AML-193 (cell line): ENCODE measurements around the gene PARD3B.

Source experiments
- DNase-seq, 2 experiments: peaks; one replicate each; lab custom pipeline; 2025; lab: John Stamatoyannopoulos, UW

The PARD3B gene

DNA sequence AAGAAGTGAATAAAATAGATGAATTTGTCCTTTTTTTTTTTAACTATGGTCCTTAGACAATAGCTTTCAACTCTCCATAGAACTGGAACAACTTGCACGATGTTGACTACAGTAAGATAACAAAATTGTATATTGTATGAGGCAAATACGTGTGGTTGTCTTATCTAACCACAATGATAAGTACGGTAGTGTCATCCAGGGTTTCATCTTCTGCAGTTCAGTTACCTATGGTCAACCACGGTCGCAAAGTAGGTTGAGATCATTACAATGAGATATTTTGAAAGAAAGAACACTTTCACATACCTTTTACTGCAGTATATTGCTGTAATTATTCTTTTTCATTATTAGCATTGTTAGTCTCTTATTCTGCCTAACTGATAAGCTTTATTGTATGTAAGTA is 295.2 kb downstream of the PARD3B start:
- no peak for DNase-seq

DNA sequence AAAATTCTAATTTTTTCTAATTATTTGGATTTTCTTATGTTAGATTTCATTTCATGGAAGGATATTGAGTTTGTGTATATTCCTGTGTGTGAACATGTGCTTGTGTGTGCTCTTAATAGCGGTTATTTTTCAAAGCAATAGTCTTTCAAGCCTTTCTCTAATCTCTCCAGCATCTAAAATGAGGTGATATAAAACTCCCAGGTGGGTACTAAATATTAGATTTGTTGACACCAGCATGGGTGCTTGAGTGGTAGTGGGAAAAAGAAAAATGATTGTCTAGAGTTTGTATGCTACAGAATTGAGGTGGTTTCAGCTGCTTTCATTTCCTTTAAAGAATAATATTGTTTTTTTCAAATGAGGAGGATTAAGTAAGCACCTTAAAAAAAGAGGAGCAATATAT is 296.8 kb downstream of the PARD3B start:
- no peak for DNase-seq

- no peak for DNase-seq
Measured at GRCh38 chr2:204842661-204843485, 297.6 kb downstream of the PARD3B start.

DNA sequence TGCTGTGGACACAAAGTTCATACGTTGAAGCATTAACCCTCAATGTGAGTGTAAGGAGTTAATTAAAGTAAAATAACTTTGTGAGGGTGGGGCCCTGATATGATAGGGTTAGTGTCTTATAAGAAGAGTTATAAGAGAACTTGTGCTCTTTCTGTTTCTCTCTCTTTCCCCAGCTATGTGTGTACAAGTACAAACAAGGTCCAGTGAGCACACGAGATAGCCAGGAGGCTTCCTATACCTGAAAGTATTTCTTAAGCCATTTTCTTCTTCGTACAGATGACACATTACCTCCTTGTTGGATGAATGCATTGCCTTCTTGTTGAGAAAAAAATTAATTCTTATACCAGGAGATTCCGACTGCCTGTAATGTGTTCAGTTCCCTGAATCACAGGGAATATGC is 301.2 kb downstream of the PARD3B start:
- DNase-seq: no peak

DNA sequence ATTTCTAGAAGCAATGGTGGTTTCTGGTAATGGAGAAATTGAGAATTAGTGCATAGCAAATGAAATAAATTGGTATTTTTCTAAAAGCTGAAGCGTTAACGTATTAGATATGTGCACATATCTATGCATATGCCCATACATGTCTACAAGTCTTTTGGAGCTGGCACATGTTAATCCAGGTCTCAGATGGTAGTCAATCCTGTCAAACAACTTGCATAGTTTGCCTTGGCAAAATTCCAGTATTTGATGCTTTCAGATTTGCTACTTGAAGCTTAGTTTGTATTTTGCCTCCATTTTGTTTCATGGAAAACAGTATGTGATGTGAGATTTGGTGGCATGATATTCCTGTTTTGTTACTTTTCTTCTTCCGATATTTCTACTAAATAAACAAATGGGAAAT is 304.6 kb downstream of the PARD3B start:
- no peak for DNase-seq

GRCh38 chr2:204850581-204850980 is 305.3 kb downstream of the PARD3B start:
- DNase-seq: no peak

GRCh38 chr2:204853905-204854304 is 308.6 kb downstream of the PARD3B start:
- DNase-seq: no peak

DNA sequence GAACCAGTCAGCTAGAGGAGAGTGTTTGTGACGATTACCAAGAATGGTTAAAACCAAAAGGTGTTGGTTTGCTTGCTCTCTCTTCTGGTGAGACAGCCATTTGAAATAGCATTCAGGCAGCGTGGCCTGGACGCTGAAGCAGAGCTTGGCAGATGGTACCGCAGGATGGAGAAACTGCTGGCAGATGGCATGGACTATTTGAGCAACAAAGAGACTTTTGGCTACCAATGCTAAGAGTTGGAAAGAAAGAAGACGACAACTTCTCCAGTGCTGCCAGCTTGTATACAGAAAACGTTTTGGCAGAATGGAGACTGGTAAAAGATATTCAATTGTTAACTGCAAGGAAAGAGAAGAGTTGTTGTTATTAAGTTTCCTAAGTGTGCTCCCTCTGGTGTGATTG is 315.0 kb downstream of the PARD3B start:
- DNase-seq: no peak

GRCh38 chr2:204862809-204863208 is 317.5 kb downstream of the PARD3B start:
- no peak for DNase-seq

DNA sequence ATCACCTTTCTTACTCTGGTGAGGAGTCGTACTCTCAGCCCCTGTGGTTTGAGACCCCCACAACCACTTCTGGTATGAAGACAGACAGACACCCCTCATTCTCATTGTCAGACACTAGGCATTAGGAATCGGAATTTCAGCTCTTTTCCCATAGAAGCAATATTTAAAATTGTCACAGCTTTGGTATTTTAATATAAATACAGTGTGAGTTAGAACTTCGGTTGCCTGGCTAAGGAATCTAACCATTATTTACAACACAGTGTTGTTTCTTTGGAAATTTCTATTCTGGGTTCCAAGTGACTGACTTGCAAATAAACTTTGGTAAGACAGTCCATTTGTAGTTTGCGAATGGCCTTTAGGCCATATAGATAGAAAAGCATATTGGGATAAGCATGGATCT is 318.1 kb downstream of the PARD3B start:
- DNase-seq: no peak

DNA sequence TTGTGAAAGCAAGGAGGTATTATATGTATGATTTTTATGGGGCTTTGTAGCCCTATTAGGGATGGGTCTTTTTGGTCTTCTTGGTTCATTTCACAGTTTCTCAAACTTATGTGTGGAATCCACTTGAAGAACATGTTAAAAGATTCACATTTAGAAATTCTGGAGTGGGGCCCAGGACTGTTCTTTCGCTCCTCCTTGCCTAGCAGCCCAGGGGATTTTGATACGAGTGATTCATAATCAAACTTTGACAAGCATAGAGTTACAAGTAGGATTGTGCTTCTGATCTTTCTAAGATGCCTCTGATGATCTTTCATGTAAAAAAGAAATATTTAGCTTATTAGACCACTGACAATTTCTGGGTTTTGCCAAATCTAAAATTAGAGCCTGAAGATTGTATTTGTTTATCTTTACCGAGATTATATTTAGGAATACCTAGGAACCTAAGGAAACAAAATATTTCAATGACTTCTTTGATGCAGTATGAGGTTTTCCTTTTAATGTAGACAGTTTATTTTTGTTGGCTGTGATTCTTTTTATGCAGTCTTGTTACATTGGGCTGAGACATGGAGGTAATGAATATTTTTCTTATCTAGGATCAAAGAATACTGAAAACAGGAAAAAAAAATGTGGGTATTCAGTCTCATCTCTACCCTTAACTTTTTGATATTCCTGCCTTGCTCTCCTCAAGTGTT is 324.0 kb downstream of the PARD3B start:
- DNase-seq: no peak

DNA sequence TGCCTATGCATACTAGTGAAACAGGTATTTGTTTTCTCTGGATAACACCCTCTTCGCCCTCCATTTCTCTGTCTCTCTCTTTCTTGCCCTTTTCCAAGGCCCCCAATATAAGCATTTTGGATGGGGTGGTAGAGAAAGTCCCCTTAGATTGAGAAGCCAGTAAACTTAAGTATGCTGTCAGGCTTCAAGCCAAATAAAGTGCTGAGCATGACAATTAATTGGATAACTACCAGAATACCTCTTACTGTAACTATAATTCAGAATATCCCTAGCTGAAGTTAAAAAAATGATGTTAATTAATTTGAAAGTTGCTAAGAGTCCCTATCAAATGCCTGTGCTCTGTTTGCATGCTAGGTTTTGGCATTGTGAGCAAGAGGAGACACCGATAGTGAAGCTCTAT is 324.8 kb downstream of the PARD3B start:
- no peak for DNase-seq

- DNase-seq: peak; percentile 2 to 25
Measured at GRCh38 chr2:204871231-204871953, 326.1 kb downstream of the PARD3B start.

- DNase-seq: no peak
Measured at GRCh38 chr2:204876311-204876710, 331.0 kb downstream of the PARD3B start.

DNA sequence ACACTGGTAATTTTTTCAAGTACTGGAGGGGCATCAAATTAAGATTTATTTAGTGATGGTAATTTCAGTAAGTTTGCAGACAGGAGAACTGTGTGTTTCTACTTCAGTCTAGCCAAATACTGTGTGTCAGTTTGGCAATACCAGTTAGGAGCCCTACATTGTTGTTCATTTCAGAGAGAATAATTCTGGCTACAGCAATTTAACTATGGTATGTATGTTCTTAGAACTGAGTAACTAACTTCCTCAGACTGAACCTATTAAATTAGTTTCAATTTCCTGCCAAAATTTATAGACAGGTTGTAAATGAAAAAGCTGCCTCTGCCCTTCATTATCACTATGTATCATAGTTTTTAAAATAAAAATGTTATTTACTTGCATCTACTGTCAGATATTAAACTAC is 332.4 kb downstream of the PARD3B start:
- no peak for DNase-seq

DNA sequence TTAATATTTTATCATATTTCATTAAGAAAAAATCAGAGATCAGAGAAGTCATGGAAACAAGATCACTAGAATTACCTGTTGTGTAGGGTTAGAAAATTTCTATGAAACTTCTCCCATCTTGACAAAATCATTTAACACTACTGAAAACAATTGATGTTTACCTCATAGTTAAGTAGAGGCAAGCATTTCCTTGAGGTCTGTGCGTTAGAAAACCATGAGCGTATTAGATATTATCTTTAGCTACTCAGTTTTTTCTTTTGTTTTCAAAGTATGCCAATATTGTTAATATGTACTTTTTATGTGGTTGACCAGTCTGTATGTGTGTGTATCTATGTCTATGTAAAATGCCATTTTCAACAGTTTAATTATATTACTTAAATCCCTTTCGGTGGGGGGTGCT is 335.7 kb downstream of the PARD3B start:
- no peak for DNase-seq

DNA sequence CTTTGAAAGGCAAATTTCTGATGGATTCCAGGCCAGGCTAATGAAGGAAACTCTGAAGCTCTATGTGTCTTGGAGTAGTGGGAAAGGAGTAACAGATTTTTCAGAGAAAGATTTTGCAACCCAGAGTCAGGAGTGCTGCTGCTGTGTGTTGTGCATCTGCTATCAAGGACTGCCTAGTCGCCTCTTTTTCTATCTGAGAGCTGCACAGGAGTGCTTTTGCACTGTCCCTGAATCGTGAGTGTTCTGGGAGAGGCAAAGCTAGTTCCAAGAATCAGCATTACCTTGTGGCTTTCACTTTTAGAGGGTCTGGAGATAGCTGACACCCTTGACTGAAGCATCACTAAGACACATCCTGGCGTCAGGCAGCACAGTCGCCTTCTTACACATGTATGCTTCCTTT is 336.4 kb downstream of the PARD3B start:
- DNase-seq: no peak

- DNase-seq: no peak
Measured at GRCh38 chr2:204885747-204886146, 340.5 kb downstream of the PARD3B start.

DNA sequence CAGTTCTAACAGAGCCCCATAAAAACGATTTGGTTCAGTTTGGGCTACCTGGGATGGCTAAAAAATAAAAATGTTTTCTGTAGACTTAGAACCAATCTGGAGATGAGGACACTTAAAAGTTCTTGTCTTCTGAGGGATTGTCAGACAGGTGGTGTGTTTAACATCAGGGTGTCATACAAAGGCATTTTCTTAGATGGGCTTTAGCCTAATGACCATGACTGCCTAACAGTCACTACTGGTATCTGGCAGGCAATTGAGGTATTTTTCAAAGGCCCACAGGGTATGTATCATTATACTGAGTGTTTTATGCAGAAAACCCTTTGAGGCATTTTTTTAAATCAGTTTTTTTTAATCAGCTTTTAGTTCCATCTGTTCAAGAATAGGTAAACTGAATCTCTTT is 341.4 kb downstream of the PARD3B start:
- DNase-seq: no peak

GRCh38 chr2:204888222-204888621 is 342.9 kb downstream of the PARD3B start:
- no peak for DNase-seq

DNA sequence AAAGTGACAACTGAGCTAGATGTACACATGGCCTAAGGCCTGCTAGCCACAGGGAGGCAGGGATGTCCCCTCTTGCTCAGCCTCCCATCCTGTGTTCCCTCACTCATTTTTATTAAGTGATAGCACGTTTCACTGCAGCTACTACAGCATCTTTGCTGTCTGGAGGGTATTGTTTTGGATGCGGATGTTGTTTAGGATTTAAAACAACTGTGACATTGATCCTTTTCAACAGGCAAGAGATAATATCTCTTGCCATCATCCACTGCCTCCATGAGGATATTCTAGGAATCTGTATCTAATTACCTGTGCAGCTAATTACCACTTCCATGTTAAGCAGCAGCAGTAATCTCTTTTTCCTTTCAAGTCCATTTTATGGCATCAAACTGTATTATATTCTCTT is 345.4 kb downstream of the PARD3B start:
- no peak for DNase-seq

- DNase-seq: no peak
Measured at GRCh38 chr2:204891739-204892138, 346.5 kb downstream of the PARD3B start.
